H1 (cell line): ENCODE results near the gene POLDIP2. TPM values are rescaled to one million over a fixed set of nuclear protein-coding genes. Genes with fewer than 3 reads are reported as not detected.

ENCODE experiments used
- CTCF ChIA-PET: fragments of 300-600 bp; sonication (Branson Sonifier 250); formaldehyde crosslinking; loops from one replicate; lab custom pipeline; 2021; ENCODE audit not compliant: partially characterized antibody; lab: Charles Lee
- POLR2A ChIA-PET: fragments of 300-600 bp; sonication (Branson Sonifier 250); formaldehyde crosslinking; loops from one replicate; lab custom pipeline; 2021; ENCODE audit warnings: inconsistent platforms; ENCODE audit not compliant: partially characterized antibody; lab: Charles Lee
- DNase-seq, 2 experiments: peaks; one replicate each; pipeline versions ENCODE4 v3.0.0 to v3.0.0-alpha.2; 2010 to 2022; ENCODE audit warnings: low spot score in 2 of 2, low read depth in 1 of 2, mixed read lengths in 1 of 2
- FAIRE-seq: peaks from 2 replicates; lab custom pipeline; 2011; peaks lifted over from hg19 to GRCh38; lab: Jason Lieb, UNC
- H2AFZ ChIP-seq: 2 replicates; pipeline ENCODE4 v1.8.1; 2012; ENCODE audit warnings: low read length, inconsistent platforms
- H2AK5ac ChIP-seq: 2 replicates; pipeline ENCODE4 v1.6.1; 2013; ENCODE audit warnings: low read depth, low read length
- H2BK120ac ChIP-seq: replicated peaks from 2 replicates; pipeline ENCODE3; 2013; ENCODE audit warnings: low read depth, low read length, inconsistent platforms
- H2BK12ac ChIP-seq: 2 replicates; pipeline ENCODE4 v1.6.1; 2013; ENCODE audit warnings: low read depth, low read length
- H2BK15ac ChIP-seq: 2 replicates; pipeline ENCODE4 v1.6.1; 2013; ENCODE audit warnings: low read length
- H2BK20ac ChIP-seq: 2 replicates; pipeline ENCODE4 v1.6.1; 2013; ENCODE audit warnings: low read length
- H2BK5ac ChIP-seq: 2 replicates; pipeline ENCODE4 v1.6.1; 2013; ENCODE audit warnings: low read depth, low read length
- H3K14ac ChIP-seq: 2 replicates; pipeline ENCODE4 v1.6.1; 2013; ENCODE audit warnings: inconsistent platforms; ENCODE audit not compliant: insufficient read length
- H3K18ac ChIP-seq: 2 replicates; pipeline ENCODE4 v1.6.1; 2013; ENCODE audit warnings: low read length; ENCODE audit errors: extremely low read depth
- H3K23ac ChIP-seq: 2 replicates; pipeline ENCODE4 v1.6.1; 2013; ENCODE audit warnings: inconsistent platforms; ENCODE audit not compliant: insufficient read length
- H3K23me2 ChIP-seq: 2 replicates; pipeline ENCODE4 v1.6.1; 2013; ENCODE audit warnings: low read depth, low read length
- H3K27ac ChIP-seq: 2 replicates; pipeline ENCODE4 v1.6.1; 2011; ENCODE audit warnings: low read depth, low read length, inconsistent platforms
- H3K27me3 ChIP-seq, 4 experiments: replicated peaks in 1 of 4; 1 replicate in 1 of 4; 2 replicates in 3 of 4; pipeline versions ENCODE4 v1.6.1 to v1.8.1; 2011 to 2013; ENCODE audit warnings: low read length in 3 of 4, mild to moderate bottlenecking in 3 of 4, inconsistent platforms in 2 of 4, mixed read lengths in 2 of 4, moderate library complexity in 1 of 4; ENCODE audit not compliant: control insufficient read depth in 3 of 4, insufficient read depth in 3 of 4; ENCODE audit errors: extremely low read depth in 1 of 4
- H3K36me3 ChIP-seq, 4 experiments: 2 replicates each; pipeline versions ENCODE4 v1.6.1 to v1.8.1; 2011 to 2013; ENCODE audit warnings: mild to moderate bottlenecking in 4 of 4, low read length in 3 of 4, moderate library complexity in 2 of 4, control low read depth in 1 of 4, inconsistent platforms in 1 of 4; ENCODE audit not compliant: insufficient read depth in 4 of 4, control insufficient read depth in 2 of 4
- H3K4ac ChIP-seq: replicated peaks from 2 replicates; pipeline ENCODE3; 2013; ENCODE audit warnings: low read length, low read depth, mixed read lengths, inconsistent platforms; ENCODE audit not compliant: insufficient read length
- H3K4me1 ChIP-seq, 4 experiments: replicated peaks in 1 of 4; 1 replicate in 1 of 4; 2 replicates in 3 of 4; pipeline versions ENCODE4 v1.6.1 to v1.8.1; 2011 to 2013; ENCODE audit warnings: low read length in 3 of 4, inconsistent platforms in 2 of 4, mixed read lengths in 1 of 4; ENCODE audit not compliant: insufficient read depth in 4 of 4, control insufficient read depth in 3 of 4
- H3K4me2 ChIP-seq, 2 experiments: 2 replicates each; pipeline versions ENCODE4 v1.6.1 to v1.8.1; 2011 to 2013; ENCODE audit warnings: low read depth in 2 of 2, low read length in 2 of 2, control low read depth in 1 of 2, inconsistent platforms in 1 of 2, mild to moderate bottlenecking in 1 of 2; ENCODE audit not compliant: insufficient read depth in 1 of 2
- H3K4me3 ChIP-seq, 4 experiments: fragments of 200-600, 300-600 bp in 1 of 4; sonication (generic), shearing (Covaris generic), sonication (Bioruptor Twin) in 1 of 4; 2 replicates each; pipeline versions ENCODE4 v1.5.1 to v1.8.1; 2011 to 2016; ENCODE audit warnings: low read length in 4 of 4, low read depth in 3 of 4, control low read depth in 2 of 4, inconsistent platforms in 2 of 4, mild to moderate bottlenecking in 2 of 4, mixed read lengths in 1 of 4, moderate library complexity in 1 of 4; ENCODE audit not compliant: insufficient read depth in 2 of 4; ENCODE audit errors: extremely low read depth in 1 of 4
- H3K56ac ChIP-seq: replicated peaks from 2 replicates; pipeline ENCODE3; 2013; ENCODE audit warnings: low read depth, mild to moderate bottlenecking, mixed read lengths, low read length, inconsistent platforms; ENCODE audit not compliant: insufficient read length
- H3K79me1 ChIP-seq: 2 replicates; pipeline ENCODE4 v1.6.1; 2013; ENCODE audit warnings: low read depth, low read length, control low read depth
- H3K79me2 ChIP-seq, 2 experiments: 2 replicates each; pipeline versions ENCODE4 v1.6.1 to v1.8.1; 2012 to 2013; ENCODE audit warnings: low read length in 2 of 2, mild to moderate bottlenecking in 2 of 2, inconsistent platforms in 1 of 2; ENCODE audit not compliant: insufficient read depth in 2 of 2, control insufficient read depth in 1 of 2
- H3K9ac ChIP-seq, 4 experiments: replicated peaks in 1 of 4; 1 replicate in 1 of 4; 2 replicates in 3 of 4; pipeline versions ENCODE4 v1.6.1 to v1.8.1; 2011 to 2013; ENCODE audit warnings: low read depth in 3 of 4, low read length in 3 of 4, control low read depth in 2 of 4, mild to moderate bottlenecking in 2 of 4, moderate library complexity in 2 of 4, inconsistent platforms in 1 of 4; ENCODE audit errors: extremely low read depth in 1 of 4
- H3K9me3 ChIP-seq, 2 experiments: 2 replicates each; pipeline versions ENCODE4 v1.6.1 to v1.8.1; 2012 to 2013; ENCODE audit warnings: mild to moderate bottlenecking in 2 of 2, moderate library complexity in 2 of 2, control low read depth in 1 of 2, inconsistent platforms in 1 of 2, low read depth in 1 of 2, low read length in 1 of 2, mixed read lengths in 1 of 2; ENCODE audit not compliant: insufficient read depth in 2 of 2
- H4K20me1 ChIP-seq, 2 experiments: replicated peaks in 1 of 2; 2 replicates each; pipeline versions ENCODE3 to v1.8.1; 2011 to 2013; ENCODE audit warnings: inconsistent platforms in 2 of 2, low read length in 2 of 2, mild to moderate bottlenecking in 1 of 2; ENCODE audit not compliant: insufficient read depth in 2 of 2, control insufficient read depth in 1 of 2
- H4K5ac ChIP-seq: 2 replicates; pipeline ENCODE4 v1.6.1; 2013; ENCODE audit warnings: low read length, low read depth, mixed read lengths, inconsistent platforms; ENCODE audit not compliant: insufficient read length
- H4K8ac ChIP-seq: 2 replicates; pipeline ENCODE4 v1.8.0; 2013; ENCODE audit warnings: mild to moderate bottlenecking, moderate library complexity, low read length, inconsistent platforms; ENCODE audit not compliant: insufficient read depth; ENCODE audit errors: extremely low read depth
- H4K91ac ChIP-seq: replicated peaks from 2 replicates; pipeline ENCODE3; 2013; ENCODE audit warnings: low read length, mixed read lengths, inconsistent platforms; ENCODE audit not compliant: insufficient read length
- EZH2 ChIP-seq: fragments of 200-600 bp; sonication (generic); IDR thresholded peaks from 2 replicates; pipeline ENCODE4 v1.7.1; 2012; ENCODE audit warnings: low read depth, mild to moderate bottlenecking, moderate library complexity, low read length, inconsistent platforms; ENCODE audit not compliant: severe bottlenecking
- KDM4A ChIP-seq: IDR thresholded peaks from one replicate; pipeline ENCODE4 v1.7.1; 2012; ENCODE audit warnings: low read depth, mild to moderate bottlenecking, moderate library complexity, low read length, inconsistent platforms; ENCODE audit not compliant: severe bottlenecking
- NANOG ChIP-seq: IDR thresholded peaks from 2 replicates; pipeline ENCODE4 v1.6.1; 2011; ENCODE audit warnings: low read length, low read depth, mild to moderate bottlenecking, inconsistent platforms; ENCODE audit not compliant: insufficient read depth, poor library complexity, severe bottlenecking
- POLR2A ChIP-seq, 2 experiments: IDR thresholded peaks; 1 replicate in 1 of 2; 2 replicates in 1 of 2; pipeline ENCODE4 v1.6.1; 2011; ENCODE audit warnings: low read depth in 2 of 2, low read length in 2 of 2, mild to moderate bottlenecking in 2 of 2; ENCODE audit errors: control extremely low read depth in 1 of 2
- WGBS, 2 experiments: shearing (Covaris generic) in 1 of 2; methylation state at CpG; one replicate each; pipeline versions ENCODE4 v1.1.6 to v1.1.7; 2013 to 2015; ENCODE audit warnings: low lambda C conversion rate in 2 of 2, mixed read lengths in 2 of 2, inconsistent platforms in 1 of 2, low coverage in 1 of 2, missing lambda C conversion rate in 1 of 2; ENCODE audit not compliant: insufficient replicate concordance in 2 of 2, insufficient coverage in 1 of 2, insufficient read length in 1 of 2; ENCODE audit errors: extremely low coverage in 1 of 2, missing lambda C conversion rate in 1 of 2; 5-methylcytosine and 5-hydroxymethylcytosine counted together
- polyA plus RNA-seq, 7 experiments: library from polyadenylated mRNA; depleted of rRNA in 3 of 7; stranded (reverse) in 5 of 7; unstranded in 2 of 7; fragments of >200 nt in 5 of 7; fragments of 200-250 nt in 2 of 7; gene quantifications; 1 replicate in 5 of 7; 2 replicates in 1 of 7; 4 replicates in 1 of 7; pipeline versions ENCODE4 v1.2.1 to v1.2.3, GENCODE V29; 2011 to 2013; ENCODE audit warnings: missing spikeins in 2 of 7, mixed read lengths in 2 of 7
- total RNA-seq: library from RNA; stranded (reverse); fragmentation: NEBNext Ultra II Directional; extraction: Animal tissue kit (Norgen Biotek cat#: 25700); gene quantifications from 2 replicates; pipeline ENCODE4 v1.2.1, GENCODE V29; 2021

Gene POLDIP2
- total and polyA plus RNA-seq, 2 of the 8 experiments (the other 6 are each of a cell fraction or from before 2014, with no cell fraction given): 74.0 to 76.1 TPM

DNA sequence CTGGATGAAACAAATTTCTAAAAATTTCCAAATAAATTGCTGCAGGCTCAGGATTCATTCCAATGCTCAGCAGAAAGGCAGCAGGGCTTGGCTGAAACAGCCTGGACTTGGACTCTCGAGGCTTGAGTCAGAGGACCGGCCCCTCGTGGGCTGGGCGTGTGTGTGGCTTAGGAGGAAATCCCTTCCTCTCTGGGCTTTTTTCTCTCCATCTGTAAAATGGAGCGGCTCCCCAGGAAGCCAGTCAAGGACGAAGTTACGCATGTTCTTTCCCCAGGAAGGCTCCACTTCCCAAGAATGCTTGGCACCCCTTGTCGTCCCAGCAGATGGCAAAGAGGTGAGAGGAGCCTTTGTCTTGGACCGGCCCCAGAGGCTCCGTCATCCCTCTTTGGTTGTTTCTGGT lies 35.2 kb upstream of the POLDIP2 start:
- CTCF ChIA-PET: interaction anchor here (0.7 kb wide), 1 partner anchor 12 kb away, joined by 4 read pairs; no protein-coding TSS in a partner anchor
- Histone ChIP-seq H2BK5ac (no peak overlapping the region), H3K27me3 (no peaks in the 10 kb centered on the region), H4K8ac (no peak overlapping the region), H4K20me1 (no peaks in the 10 kb centered on the region), H3K27ac (no peak overlapping the region), H3K79me2 (no peaks in the 10 kb centered on the region), H4K91ac (no peak overlapping the region), H3K23ac (no peak overlapping the region), H3K23me2 (no peaks in the 10 kb centered on the region), H3K79me1 (no peaks in the 10 kb centered on the region), H3K9ac (no peak overlapping the region), H2BK120ac (no peak overlapping the region), H3K36me3 (0 out of 8 replicates have a peak, but pooled peaks cover 0 to 3% (median 0%) of the 10 kb centered on the region in 4 experiments), H2BK20ac (no peak overlapping the region), H3K56ac (no peak overlapping the region), H2AK5ac (no peak overlapping the region), H2BK12ac (no peak overlapping the region), H3K14ac (no peak overlapping the region), H3K4ac (no peak overlapping the region), H3K9me3 (no peaks in the 10 kb centered on the region), H3K4me2 (no peak overlapping the region), H2BK15ac (no peak overlapping the region), H3K4me1 (no peaks in the 10 kb centered on the region; a peak in 1 of 7 replicates), H3K4me3 (no peak overlapping the region), H4K5ac (no peak overlapping the region), H2AFZ (no peak overlapping the region), H3K18ac (no peak overlapping the region)
- TF ChIP-seq NANOG (no peak), EZH2 (no peak), POLR2A (IDR thresholded peaks at IDR 0.05; ENCODE audit: control extremely low read depth in 1 of 2, low read depth in 2 of 2, low read length in 2 of 2) (no peak), KDM4A (no peak)
- POLR2A ChIA-PET: interaction anchor here (12.7 kb wide), 1 partner anchor 9 kb away, joined by 135 read pairs; the partner anchor contains the start of gene SLC46A1
- WGBS, 2 experiments: 81% methylated on average over 10 of the region's 10 CpGs; no CpG with 5 or more reads in 1 of the 2 experiments
- DNase-seq (no peak), FAIRE-seq (no peak)
